Stimulated activated CD4-positive, alpha-beta T cell treated with anti-CD3 and anti-CD28 coated beads, Interleukin-4, amount 100 ng/mL, for 48 hours (primary cell): ENCODE results near the gene SURF2.
A peak's percentile ranks its signal among the peaks of the same experiment; 100 is the strongest.
"Not testable (repeated sequence)": the region's sequence is repeated elsewhere in the genome, so short reads cannot be mapped to it uniquely, and the experiment has no call there.

Experiments
- DNase-seq, 2 donors: peaks; one replicate each; pipeline ENCODE4 v3.0.0-alpha.2; 2020; ENCODE audit warnings: low read depth in 2 of 2

Gene SURF2

DNA sequence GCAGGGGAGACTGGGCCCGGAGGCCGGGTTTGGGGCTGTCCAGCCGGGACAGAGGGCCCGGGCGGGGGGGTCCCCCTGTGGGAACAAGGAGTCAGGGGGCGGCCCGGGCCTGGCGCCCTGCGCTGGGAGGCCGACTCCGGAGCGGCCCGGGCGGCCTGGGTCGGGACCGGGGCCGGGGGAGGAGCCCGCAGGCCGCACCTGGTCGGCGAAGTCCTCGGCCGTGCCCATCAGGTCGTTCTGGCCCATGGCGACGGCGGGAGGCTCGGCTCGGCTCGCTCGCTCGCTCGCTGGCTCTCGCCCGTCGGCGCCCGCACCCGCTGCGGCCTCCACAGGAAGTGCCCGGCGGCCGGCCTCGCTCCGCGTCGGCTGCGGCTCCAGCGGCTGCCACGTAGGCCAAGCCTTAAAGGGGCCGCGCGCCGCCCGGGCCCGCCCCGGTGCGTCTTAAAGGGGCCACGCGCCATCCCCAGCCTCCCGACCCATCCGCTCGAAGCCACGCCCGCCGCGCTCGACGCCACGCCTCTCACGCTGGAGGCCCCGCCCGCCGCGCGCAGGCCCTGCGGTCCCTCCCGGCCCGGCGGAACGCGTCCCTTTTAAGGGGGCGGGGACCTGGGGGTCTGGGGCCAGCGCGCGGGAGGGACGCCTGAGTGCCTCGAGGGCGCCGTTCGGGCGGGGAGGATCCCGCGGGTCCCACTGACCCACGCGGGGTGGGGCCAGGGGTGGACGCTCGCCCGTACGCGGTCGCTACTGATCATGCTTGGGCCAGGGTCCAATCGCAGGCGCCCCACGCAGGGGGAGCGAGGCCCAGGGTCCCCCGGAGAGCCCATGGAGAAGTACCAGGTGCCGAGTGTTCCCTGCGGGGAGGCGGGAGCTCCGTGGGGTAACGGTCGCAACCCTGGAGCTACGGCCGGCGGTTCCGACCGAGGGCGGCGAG lies 19.6 kb downstream of the SURF2 start, which contains the start of the genes STKLD1 and SURF4:
TSS of gene STKLD1 (plus strand) at position 643 of the 931 bp plus-strand sequence. CDS start at position 751, 108 bp downstream.
TSS of gene SURF4 (minus strand) at position 337 of the 931 bp plus-strand sequence. CDS start at position 246, 91 bp downstream.
- peak; percentile 92 to 95 for DNase-seq

DNA sequence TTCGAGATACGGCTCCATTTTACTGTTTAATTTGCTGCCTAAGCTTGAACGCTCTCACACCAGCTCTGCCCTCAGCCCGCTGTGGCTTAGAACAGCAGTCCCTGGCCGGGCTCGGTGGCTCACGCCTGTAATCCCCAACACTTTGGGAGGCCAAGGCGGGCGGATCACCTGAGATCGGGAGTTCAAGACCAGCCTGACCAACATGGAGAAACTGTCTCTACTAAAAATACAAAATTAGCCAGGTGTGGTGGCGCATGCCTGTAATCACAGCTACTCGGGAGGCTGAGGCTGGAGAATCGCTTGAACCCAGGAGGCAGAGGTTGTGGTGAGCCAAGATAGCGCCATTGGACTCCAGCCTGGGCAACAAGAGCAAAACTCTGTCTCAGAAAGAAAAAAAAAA lies 20.9 kb downstream of the SURF2 start:
- DNase-seq: not testable (repeated sequence)

DNA sequence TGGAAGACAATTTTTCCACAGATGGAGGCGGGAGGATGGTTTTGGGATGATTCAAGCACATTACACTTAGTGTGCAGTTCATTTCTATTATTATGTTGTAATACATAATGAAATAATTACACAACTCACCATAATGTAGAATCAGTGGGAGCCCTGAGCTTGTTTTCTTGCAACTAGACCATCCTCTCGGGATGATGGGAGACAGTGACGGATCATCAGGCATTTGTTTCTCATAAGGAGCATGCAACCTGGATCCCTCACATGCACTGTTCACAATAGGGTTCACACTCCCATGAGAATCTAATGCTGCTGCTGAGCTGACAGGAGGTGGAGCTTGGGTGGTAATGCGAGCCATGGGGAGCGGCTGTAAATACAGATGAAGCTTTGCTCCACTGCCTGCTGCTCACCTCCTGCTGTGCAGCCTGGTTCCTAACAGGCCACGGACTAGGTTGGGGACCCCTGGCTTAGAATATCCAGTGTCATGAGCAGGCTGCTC lies 21.4 kb downstream of the SURF2 start:
- DNase-seq: no peak

DNA sequence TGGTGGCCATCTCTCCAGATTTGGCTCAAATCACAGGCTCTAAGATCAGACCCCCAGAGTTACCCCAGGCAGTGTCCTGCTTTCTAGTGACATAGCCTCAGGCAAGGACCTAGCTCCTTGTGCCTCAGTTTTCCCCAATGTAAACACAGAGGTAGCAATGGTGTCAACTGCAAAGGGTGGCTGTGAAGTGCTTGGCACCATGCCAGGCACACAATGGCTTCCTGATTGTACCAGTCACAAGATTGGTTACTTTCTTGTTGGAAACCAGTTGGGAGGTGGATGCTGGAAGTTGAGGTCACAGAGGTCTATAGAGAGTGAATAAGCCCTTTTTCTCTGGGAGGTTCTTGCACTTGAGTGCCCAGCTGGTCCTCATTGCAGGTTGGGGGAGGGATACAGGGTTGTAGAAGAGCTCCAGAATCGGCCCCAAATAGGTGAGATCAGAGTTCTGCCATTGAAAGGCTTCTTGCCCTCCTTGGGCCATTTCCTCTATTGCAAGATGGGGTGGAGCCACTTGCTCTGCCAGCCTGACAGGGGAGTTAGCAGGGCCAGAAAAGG lies 22.1 kb downstream of the SURF2 start:
- DNase-seq: no peak

DNA sequence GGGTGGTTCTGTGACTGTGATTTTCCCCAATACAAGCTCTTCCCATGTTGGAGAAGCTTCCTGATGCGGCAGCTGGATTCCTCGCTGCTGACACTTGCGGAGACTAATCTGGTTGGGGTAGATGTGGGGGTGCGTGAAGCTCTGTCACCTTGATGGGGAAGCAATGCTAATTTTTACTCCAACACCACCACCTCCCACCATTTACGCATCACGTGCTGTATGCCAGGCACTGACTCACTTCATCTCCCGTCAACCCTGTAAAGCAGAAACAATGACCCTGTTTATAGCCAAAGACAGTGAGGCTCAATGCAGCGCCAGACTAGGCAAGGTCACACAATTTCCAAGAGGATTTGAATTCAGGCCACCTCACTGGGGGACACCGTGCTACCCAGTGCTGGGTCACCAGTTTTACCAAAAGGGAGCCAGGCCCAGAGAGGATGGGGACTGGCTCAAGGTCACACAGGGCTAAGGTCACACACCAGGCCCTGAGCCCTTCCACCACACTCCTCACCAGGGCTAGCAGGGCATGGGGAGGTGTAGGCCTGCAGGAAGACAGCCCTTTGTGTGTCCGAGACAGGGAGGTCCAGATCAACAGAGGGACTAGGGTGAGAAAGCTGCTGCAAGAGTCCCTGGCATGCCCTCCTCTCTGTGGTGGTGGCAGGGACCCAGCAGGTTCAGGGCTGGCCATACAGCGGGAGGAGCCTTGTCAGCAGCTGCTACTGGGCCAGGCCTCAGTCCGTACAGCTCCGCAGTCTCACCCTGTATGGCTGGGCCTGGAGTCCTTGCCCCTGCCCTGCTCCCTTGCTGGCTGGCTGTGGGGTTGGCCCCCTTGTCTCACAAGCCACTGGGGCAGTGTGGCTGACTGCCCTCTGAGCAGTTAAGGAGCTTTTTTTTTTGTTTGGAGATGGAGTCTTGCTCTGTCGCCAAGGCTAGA lies 23.1 kb downstream of the SURF2 start:
- DNase-seq: no peak

DNA sequence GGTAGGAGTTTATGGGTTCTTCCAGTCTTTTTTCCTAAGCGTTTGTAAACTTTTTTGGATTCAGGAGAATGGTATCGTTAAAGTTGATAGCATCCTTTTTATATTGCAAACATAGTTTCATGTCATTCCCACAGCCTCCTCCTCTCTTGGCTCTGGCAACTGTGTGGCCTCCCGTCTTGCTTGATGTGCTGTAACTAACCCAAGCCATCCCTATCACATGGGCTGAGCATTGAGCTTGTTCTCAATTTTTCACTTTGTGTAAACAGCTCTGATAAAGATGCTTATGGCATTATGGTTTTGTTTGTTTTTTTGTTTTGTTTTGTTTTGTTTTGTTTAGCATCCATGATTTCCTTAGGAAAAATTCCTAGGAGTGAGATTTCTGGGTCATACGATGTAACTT lies 24.4 kb downstream of the SURF2 start:
- no peak for DNase-seq

DNA sequence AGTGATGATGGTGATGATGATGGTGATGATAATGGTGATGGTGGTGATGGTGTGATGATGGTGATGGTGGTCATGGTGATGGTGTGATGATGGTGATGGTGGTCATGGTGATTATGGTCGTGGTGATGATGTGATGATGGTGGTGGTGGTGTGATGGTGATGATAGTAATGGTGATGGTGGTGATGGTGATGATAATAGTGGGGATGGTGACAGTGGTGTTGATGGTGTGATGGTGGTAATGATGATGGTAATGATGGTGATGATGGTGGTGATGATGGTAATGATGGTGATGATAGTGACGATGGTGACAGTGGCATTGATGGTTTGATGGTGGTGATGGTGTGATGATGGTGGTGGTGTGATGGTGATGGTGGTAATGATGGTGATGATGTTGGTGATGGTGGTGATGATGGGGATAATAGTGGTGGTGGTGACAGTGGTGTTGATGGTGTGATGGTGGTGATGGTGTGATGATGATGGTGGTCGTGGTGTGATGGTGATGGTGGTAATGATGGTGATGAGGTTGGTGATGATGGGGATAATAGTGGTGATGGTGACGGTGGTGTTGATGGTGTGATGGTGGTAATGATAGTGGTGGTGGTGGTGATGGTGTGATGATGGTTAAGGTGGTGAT lies 26.3 kb downstream of the SURF2 start:
- DNase-seq: no peak

DNA sequence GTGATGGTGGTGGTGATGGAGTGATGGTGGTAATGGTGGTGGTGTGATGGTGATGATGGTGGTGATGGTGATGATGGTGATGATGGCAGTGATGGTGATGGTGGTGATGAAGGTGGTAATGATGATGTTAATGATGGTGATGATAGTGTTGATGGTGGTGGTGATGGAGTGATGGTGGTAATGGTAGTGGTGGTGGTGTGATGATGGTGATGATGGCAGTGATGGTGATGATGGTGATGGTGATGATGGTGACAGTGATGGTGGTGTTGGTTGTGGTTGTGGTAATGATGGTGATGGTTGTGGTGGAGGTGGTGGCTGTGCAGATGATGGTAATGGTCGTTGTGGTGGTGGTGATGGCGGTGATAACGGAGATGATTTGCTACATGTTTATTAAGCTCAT lies 27.1 kb downstream of the SURF2 start:
- no peak for DNase-seq

DNA sequence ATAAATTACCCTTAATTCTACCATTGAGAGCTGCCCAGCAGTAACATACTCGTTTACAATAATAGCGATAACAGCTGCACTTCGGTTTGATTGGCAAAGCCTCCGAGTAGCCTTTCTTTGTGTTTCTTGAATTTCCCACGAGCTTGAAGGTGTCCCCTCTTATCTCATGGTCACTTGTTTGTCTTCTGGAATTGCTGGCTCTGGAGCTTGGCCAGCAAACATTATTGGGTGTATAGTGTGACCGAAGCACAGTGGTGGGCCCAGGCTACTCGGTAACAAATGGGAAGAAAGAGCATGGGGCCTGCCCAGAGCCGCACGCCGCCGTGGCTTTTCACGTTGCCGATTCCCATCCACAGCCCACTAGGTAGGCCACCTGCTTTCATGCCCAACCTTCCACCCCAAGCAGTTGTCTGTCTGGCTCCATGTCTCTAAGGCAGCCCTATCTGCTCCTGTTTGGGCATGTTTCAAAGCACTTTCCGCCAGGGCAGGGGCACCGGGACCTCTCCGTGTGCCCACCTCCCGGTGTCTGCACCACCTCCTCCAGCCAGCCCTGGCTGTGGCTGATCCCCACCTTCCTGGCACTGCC lies 28.5 kb downstream of the SURF2 start:
- no peak for DNase-seq

DNA sequence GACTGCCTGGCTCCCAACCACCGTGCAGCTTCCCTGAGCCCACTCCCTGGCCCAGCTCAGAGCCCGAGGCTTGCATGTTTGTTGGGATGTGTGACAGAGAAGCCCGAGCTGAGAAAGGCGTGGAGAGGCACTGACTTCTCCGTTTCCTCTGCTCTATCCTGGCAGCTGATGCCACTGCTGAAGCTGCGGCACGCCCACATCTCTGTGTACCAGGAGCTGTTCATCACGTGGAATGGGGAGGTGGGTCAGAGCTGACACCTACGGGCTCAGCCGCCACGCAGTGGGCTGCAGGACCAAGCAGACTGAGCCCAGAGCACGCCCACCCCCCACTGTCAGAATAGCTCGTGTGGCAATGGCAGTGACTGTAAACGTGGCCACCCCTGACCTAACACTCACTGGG lies 29.1 kb downstream of the SURF2 start:
- DNase-seq: no peak

DNA sequence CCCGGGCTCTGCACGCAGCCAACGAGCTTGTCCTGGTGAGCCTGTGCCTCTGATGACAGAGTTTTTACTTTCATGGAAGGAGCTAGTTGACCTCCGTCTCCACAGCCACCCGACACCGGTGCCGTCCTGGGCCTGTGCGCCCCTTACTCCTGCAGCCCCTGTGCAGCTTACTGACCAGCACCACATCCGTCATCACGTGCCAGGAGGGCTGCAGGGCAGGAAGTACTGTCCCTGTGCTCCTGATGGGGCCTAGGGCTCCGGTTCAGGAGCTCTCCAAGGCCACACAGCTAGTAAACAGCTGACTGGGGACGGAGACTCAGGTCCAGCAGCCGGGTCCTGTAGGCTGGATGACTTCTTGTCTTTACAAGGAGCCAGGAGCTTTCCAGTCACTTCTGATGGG lies 30.0 kb downstream of the SURF2 start:
- DNase-seq: no peak

DNA sequence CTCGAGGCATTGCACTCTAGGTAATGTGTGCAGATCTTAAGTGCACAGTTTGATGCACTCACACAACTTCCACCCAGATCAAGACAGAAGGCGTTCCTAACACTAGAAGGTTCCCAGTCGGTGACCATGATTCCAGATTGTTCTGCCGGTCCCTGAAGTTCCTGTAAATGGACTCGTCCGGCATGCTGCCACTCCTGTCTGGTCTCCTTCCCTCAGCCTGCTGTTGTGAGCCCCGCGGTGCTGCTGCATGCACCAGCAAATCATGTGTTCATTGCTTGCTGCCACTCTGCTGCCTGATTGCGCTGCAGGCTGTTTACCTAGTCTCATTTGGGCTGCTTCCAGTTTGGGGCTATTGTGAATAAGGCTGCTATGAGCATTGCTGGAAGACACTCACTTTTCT lies 31.3 kb downstream of the SURF2 start:
- no peak for DNase-seq

DNA sequence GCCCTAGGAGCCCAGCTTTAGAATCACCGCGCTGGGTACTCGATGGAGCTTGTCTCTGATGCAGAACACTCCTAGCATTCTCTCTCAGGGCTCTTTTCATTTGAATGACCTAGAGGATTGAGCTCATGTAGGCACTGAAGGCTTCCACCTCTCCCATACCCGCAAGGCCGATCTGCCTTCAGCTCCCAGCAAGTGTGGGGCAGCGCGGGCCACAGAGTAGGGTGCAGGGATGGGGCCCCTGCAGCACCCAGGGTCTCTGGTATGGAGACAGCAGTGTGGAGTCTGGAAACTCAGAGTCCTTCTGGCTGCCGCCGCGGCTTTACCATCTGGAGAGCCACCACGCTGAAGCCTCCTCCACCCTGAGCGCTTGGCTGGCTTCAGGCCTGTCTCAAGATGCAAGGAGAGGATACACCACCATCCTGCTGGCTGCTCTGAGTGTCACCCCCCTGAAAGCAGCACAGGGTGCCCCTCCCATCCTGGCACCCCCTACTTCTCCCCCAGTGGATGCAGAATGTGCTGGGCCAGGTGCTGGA lies 32.7 kb downstream of the SURF2 start:
- DNase-seq: no peak

DNA sequence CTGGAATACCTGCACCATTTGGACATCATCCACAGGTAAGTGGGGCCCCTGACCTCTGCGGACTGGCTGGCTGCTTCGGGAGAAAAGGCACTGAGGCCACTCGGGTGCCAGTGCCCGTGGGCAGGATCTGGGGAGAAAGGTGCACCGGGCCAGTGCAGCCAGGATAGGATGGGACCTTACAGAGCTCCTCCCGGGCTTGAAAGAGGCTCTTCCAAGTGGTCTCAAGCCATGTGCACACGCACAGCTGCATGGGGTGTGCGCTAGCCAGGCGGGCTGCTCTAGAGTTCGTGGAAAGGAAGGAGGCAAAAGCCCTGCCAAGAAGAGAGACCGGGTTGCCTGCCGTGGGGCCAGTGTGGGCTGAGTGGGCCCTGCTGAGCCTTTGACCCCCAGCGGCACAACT lies 33.2 kb downstream of the SURF2 start:
- no peak for DNase-seq

DNA sequence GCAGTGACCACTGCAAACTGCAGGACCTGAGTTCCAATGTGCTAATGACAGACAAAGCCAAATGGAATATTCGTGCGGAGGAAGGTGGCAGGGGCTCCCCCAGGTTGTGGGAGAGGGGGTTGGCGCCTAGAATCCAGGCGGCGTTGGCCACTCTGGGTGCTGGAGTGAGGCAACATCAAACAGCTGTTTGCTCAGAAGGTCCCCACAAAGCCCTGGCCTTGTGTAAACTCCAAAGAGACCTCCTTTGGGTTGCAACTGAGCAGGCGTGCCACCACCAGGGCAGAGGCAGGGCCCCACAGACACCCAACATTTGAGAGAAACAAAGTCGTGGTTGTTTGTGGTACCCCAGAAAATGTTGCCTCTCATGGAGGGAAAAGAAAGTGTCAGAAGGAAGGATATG lies 34.4 kb downstream of the SURF2 start:
- no peak for DNase-seq

DNA sequence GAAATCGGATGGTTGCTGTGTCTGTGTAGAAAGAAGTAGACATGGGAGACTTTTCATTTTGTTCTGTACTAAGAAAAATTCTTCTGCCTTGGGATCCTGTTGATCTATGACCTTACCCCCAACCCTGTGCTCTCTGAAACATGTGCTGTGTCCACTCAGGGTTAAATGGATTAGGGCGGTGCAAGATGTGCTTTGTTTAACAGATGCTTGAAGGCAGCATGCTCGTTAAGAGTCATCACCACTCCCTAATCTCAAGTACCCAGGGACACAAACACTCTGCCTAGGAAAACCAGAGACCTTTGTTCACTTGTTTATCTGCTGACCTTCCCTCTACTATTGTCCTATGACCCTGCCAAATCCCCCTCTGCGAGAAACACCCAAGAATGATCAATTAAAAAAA lies 35.1 kb downstream of the SURF2 start:
- not testable (repeated sequence) for DNase-seq

DNA sequence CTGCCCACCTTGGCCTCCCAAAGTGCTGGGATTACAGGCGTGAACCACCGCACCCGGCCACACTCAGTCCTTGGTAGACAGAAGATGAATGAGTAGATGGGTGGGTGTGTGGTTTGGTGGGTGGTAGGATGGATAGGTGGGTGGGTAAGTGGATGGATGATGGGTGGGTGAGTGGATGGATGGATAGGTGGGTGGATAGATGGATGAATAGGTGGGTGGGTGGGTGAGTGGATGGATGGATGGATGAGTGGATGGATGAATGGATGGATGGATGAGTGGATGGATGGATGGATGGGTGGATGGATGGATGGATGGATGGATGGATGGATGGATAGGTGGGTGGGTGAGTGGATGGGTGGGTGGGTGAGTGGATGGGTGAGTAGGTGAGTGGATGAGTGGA lies 36.0 kb downstream of the SURF2 start:
- not testable (repeated sequence) for DNase-seq

DNA sequence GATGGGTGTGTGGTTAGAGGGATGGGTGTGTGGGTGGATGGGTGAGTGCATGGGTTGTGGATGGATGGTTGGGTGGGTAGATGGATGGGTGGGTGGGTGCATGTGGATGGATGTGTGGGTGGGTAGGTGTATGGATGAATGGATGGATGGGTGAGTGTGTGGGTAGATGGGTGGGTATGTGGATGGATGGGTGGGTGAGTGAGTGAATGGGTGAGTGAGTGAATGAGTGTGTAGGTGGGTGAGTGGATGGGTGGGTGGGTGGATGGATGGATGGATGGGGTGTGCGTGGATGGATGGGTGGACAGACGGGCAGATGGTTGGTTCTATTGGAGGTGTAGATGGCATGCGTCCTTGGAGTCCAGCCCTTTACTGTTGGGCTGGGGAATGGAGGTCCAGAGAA lies 37.0 kb downstream of the SURF2 start:
- no peak for DNase-seq

DNA sequence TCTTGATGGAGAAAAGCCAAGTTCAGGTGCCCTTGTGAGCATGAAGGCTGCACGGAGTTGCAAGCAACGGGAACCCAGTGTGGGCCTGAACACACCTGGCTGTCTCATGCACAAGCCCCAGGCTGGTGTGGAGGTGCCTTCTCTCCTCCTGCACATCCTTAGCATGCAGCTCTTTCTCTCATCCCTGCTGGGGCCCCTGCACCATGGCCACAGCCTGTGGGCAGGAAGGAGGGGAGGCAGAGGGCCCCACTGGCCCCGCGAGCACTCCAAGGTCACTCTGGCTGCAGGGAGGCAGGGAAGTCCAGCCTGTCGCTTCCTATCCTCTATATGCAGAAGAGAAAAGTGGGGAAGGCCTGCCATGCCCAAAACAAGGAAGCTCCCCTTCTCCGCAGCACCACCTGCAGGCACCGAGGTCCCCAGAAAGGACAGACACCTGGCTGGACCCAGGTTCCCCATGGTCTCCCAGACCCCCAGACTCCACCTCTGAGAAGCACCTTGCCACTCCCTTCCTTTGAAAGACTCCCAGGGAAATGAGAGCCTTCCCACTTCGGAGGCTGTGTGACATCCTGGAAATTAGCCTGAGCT lies 38.4 kb downstream of the SURF2 start:
- DNase-seq: no peak

DNA sequence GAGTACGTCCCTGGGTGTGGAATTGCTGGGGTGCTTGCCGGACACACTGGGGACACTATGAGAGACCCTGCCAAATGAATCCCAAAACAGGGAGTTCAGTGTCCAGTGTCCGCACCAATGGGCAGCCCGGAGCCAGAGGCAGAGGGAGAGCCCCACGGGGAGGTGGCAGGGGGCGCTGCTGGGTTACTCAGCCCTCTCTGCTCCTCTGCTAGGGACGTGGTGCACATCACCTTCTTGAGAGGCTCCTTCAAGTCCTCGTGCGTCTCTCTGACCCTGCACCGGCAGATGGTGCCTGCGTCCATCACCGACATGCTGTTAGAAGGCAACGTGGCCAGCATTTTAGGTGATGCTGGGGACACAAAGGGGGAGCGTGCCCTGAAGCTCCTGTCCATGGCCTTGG lies 40.6 kb downstream of the SURF2 start:
- DNase-seq: no peak
